ENCODE data around the gene PHLPP1.
A peak's percentile ranks its signal among the peaks of the same experiment; 100 is the strongest.
"Not testable (repeated sequence)": the region's sequence is repeated elsewhere in the genome, so short reads cannot be mapped to it uniquely, and the experiment has no call there.

Gene PHLPP1

DNA sequence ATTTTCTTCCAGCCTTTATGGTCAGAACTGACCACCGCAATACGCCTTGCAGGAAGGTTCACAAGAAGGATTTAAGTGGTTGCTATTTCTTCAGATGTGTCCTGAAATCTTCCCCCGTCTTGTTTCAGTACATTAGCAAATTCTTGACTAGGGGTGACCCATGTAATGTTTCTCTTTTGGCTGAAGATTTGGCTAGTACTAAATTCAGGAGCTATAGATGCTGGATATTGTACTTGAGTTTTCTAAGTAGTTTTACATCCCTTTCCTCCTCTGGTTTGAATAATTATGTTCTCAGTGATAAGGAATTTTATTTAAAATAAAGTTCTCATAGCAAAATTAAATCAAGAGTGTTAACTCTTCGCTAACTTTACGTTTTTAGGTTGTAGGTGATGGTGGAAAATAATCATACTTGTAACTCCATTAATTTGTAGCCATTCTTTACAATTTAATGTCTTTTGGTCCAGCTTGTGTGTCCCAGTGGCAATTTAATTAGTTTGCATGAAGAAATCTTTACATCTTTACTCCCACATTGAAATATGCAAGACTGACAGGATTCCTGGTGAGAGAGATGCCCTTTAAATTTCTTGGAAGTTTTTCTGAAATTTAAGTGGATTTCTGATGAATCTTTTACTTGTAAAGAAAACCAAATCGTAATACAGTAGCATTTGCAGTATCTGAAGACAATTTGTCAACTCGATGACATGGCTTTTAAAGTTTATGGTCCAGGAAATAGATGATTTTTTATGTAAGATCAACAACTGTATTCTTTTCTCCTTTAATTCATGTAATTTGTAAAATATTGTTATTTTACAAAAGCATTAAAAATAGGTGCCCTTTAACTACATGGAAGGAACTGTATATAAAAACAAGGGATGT, 2.8 kb downstream of the PHLPP1 start:
- no peak for DNase-seq

GRCh38 chr18:62720048-62720447, 4.7 kb downstream of the PHLPP1 start:
- DNase-seq = no peak

- DNase-seq = peak in 1 of 2 experiments; percentile 18
These were observed 5.6 kb downstream of the PHLPP1 start for GRCh38 chr18:62720766-62721613.

GRCh38 chr18:62721839-62722795, 6.8 kb downstream of the PHLPP1 start:
- peak in 1 of 2 experiments; percentile 3 for DNase-seq

DNA sequence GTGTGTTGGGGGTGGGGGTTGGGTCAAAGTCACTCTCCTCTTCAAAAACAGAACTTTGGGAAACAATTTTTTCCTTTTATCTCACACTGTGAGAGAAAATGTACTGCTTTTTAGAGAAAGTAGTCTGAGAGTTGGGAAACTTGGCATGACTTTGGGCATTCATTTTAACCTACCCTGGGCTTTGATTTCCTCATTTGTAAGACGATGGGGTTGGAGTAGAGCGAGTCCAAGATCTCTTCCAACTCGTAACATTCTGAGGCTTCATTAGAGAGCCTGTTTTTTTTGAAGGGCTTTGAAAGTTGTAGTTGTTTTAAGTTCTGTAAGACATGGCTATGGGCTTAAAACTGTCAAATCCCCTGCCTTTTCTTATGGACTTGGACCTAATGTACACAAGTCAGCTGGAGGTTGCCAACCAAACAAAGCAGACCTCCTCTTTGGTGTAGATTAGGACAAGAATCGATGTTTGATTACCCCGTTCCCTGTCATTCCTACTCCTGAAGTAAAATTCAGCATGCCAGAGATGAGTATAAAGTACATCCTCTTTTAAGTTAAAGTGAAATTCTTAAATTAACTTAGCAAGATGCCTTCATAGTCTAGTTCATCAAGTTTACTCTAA, 8.4 kb downstream of the PHLPP1 start:
- DNase-seq = no peak

- DNase-seq = no peak
These were observed 10.6 kb downstream of the PHLPP1 start for GRCh38 chr18:62725896-62726295.

GRCh38 chr18:62728254-62728653, 12.9 kb downstream of the PHLPP1 start:
- no peak for DNase-seq

- DNase-seq = no peak
These were observed 14.4 kb downstream of the PHLPP1 start for GRCh38 chr18:62729487-62730386.

DNA sequence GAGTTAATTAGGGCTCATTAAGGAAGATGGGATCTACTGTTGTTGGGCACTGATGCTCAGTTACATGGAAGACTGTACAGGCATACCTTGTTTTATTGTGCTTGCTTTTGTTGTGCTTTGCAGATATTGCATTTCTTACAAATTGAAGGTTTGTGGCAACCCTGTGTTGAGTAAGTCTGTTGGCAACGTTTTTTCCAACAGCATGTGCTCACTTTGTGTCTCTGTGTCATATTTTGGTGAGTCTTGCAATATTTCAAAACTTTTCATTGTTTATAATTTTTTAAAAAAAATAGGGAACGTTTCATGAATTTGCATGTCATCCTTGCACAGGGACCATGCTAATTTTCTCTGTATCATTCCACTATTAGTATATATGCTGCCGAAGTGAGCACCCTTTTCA, 15.6 kb downstream of the PHLPP1 start:
- DNase-seq = no peak

GRCh38 chr18:62732617-62733016, 17.3 kb downstream of the PHLPP1 start:
- no peak for DNase-seq

DNA sequence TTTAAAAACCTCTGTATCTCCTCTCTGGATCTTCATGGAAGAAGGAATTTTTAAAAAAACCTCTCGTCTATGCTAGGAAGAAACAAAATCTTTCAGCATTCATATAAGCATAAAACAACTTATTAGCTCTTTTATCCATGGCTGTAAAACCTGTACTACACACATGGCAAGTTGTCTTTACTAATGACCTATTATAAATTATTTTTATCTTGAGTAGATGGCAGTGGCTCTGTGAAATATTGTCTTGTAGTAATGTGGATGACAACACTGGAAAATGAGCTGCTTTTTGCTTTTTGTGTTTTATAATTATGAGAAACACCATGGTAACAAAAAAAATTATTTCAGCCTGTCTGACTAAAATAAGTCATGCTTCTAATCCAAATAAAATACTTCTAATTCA, 18.9 kb downstream of the PHLPP1 start:
- DNase-seq = no peak

GRCh38 chr18:62735387-62735786, 20.0 kb downstream of the PHLPP1 start:
- no peak for DNase-seq

DNA sequence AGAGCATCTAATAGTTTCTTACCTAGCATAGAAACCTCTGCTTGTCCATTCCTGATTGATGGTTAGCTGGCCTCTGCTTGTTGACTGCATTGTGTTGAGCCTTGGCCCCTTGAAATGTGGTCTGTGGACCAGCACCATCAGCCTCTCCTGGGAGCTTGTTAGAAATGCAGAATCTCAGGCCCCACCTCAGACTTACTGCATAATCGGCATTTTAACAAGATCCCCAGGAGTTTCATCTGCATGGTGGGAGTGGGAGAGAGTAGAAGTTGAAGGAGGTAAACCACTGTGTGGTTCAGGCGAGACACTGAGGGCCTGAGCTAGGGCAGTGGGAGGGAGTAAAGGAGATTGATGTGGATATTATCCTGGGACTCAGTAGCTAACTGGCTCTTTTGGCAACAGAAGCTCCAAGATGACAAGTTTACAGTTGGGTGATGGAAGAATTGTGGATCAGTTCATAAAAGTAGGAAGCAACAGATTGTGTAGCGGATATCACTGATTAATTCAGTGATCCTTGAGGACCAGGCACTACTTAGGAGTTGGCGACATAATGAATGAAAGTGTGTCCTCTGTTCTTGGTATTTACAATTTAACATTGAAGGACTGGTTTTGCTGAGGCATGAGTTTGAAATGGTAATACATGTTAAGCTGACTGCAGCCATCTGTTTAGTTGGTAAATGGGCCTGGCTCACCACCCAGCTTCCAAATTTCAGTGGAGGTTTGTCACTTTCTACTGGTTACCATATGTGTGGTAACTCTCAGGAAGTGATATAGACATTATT, 20.9 kb downstream of the PHLPP1 start:
- DNase-seq = no peak

GRCh38 chr18:62737241-62737873, 22.0 kb downstream of the PHLPP1 start:
- no peak for DNase-seq

- DNase-seq = no peak
These were observed 23.3 kb downstream of the PHLPP1 start for GRCh38 chr18:62738639-62739038.

DNA sequence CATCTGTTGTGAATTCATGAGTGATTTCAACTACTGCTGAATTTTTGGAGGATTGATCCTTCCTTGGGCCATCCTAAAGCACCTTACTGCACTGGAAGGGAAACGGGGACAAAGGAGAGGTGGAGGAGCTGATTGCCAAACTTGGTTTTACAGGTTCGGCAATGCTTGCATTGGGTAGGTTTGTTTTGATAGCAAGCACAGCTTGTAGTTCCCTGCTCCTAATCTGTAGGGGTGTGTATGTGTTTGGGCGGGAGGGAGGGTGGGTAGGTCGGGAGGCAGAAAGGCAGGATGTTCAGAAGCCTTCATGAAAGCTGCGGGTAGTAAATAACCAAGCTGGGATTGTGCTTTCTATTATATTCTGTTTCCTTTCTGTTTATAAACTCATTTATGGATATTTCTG, 24.6 kb downstream of the PHLPP1 start:
- DNase-seq = no peak

DNA sequence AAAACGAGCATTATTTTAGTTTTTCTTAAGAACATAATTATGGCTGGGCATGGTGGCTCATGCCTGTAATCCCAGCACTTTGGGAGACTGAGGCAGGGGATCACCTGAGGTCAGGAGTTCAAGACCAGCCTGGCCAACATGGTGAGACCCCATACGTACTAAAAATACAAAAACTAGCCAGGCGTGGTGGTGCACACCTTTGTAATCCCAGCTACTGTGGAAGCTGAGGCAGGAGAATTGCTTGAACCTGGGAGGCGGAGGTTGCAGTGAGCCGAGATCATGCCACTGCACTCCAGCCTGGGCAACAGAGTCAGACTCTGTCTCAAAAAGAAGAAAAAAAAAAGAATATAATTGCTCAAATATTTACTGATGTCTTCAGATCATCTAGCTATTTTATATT, 25.3 kb downstream of the PHLPP1 start:
- not testable (repeated sequence) for DNase-seq

- DNase-seq = no peak
These were observed 25.8 kb downstream of the PHLPP1 start for GRCh38 chr18:62741118-62741566.

- no peak for DNase-seq
These were observed 26.2 kb downstream of the PHLPP1 start for GRCh38 chr18:62741584-62741983.

All from NCI-H2081 (cell line).